Neural crest cell (in vitro differentiated cells): ENCODE data around the gene IMPACT. TPM values are rescaled to one million over a fixed set of nuclear protein-coding genes. Genes with fewer than 3 reads are reported as not detected.

Experiments
- DNase-seq: peaks from one replicate; pipeline ENCODE4 v3.0.0; 2021; ENCODE audit warnings: low read depth, mixed read lengths, low spot score
- H3K27ac Mint-ChIP-seq: one replicate; pipeline ENCODE4 v1.8.0; 2021; ENCODE audit warnings: mild to moderate bottlenecking, mixed read lengths; ENCODE audit not compliant: unreplicated experiment
- H3K27me3 Mint-ChIP-seq: 2 replicates; pipeline ENCODE4 v1.8.0; 2021; ENCODE audit warnings: low read depth, mild to moderate bottlenecking, mixed read lengths
- H3K36me3 Mint-ChIP-seq: 2 replicates; pipeline ENCODE4 v1.8.0; 2021; ENCODE audit warnings: low read depth, mild to moderate bottlenecking, mixed read lengths
- H3K4me1 Mint-ChIP-seq: 2 replicates; pipeline ENCODE4 v1.8.0; 2021; ENCODE audit warnings: mixed read lengths
- H3K4me3 Mint-ChIP-seq: one replicate; pipeline ENCODE4 v1.8.0; 2021; ENCODE audit warnings: mild to moderate bottlenecking, mixed read lengths
- H3K9me3 Mint-ChIP-seq: 2 replicates; pipeline ENCODE4 v1.8.0; 2021; ENCODE audit warnings: mixed read lengths
- total RNA-seq: library from RNA; stranded (reverse); gene quantifications from 2 replicates; pipeline ENCODE4 v1.2.1, GENCODE V29; 2021
- TF ChIP-seq, protein P1 (sequence below): fragments of 200-600 bp; sonication (generic); conservative IDR thresholded peaks from 2 replicates; pipeline ENCODE4 v1.5.0; 2021; ENCODE audit warnings: antibody characterized with exemption, mild to moderate bottlenecking

IMPACT gene
- total RNA-seq, 1 donor from 2014 or later: 32.7 TPM

GRCh38 chr18:24456549-24456948, 30.1 kb downstream of the IMPACT start:
- no peak for DNase-seq
- TF ChIP-seq, protein P1, sequence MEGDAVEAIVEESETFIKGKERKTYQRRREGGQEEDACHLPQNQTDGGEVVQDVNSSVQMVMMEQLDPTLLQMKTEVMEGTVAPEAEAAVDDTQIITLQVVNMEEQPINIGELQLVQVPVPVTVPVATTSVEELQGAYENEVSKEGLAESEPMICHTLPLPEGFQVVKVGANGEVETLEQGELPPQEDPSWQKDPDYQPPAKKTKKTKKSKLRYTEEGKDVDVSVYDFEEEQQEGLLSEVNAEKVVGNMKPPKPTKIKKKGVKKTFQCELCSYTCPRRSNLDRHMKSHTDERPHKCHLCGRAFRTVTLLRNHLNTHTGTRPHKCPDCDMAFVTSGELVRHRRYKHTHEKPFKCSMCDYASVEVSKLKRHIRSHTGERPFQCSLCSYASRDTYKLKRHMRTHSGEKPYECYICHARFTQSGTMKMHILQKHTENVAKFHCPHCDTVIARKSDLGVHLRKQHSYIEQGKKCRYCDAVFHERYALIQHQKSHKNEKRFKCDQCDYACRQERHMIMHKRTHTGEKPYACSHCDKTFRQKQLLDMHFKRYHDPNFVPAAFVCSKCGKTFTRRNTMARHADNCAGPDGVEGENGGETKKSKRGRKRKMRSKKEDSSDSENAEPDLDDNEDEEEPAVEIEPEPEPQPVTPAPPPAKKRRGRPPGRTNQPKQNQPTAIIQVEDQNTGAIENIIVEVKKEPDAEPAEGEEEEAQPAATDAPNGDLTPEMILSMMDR: no peak
- Mint-ChIP-seq H3K4me3 (no peak overlapping the region), H3K27me3 (no peaks in the 10 kb centered on the region), H3K4me1 (no peaks in the 10 kb centered on the region), H3K9me3 (no peaks in the 10 kb centered on the region), H3K27ac (no peak overlapping the region), H3K36me3 (peaks cover 14% of the 10 kb centered on the region)

DNA sequence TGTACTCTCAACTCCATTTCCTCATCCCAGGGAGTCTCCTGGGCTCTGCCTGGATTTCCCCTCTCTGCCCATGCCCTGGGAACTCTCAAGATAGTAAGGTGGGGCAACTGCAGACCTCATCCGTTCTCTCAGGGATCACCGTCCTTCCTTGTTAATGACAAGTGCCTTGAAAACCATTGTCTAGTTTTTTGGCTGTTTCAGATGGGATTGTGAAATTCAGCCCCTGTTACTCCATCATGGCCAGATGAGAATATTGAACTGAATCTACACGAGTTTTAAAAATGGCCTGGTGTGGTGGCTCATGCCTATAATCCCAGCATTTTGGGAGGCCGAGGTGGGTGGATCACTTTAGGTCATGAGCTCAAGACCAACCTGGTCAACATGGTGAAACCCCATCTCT, 33.3 kb downstream of the IMPACT start:
- DNase-seq: no peak
- TF ChIP-seq, protein P1: no peak
- Mint-ChIP-seq H3K36me3 (peaks cover 8% of the 10 kb centered on the region), H3K4me3 (no peak overlapping the region), H3K27me3 (no peaks in the 10 kb centered on the region), H3K9me3 (no peaks in the 10 kb centered on the region), H3K4me1 (peaks cover 5% of the 10 kb centered on the region), H3K27ac (no peak overlapping the region)

- no peak within 1 kb of the TSS for H3K4me3 Mint-ChIP-seq
- no peak for DNase-seq
- peaks cover 5% of the 10 kb centered on the region for H3K4me1 Mint-ChIP-seq
- H3K27ac Mint-ChIP-seq: no peak within 1 kb of the TSS
- H3K27me3 Mint-ChIP-seq: no peaks in the 10 kb centered on the region
- no peaks in the 10 kb centered on the region for H3K9me3 Mint-ChIP-seq
- H3K36me3 Mint-ChIP-seq: peaks cover 5% of the 10 kb centered on the region
- TF ChIP-seq, protein P1: no peak
These were observed 33.9 kb downstream of the IMPACT start, which contains the start of gene HRH4 for GRCh38 chr18:24460388-24460787. Gene HRH4 (plus strand): TSS chr18:24460637. CDS start chr18:24460729, 92 bp downstream.

DNA sequence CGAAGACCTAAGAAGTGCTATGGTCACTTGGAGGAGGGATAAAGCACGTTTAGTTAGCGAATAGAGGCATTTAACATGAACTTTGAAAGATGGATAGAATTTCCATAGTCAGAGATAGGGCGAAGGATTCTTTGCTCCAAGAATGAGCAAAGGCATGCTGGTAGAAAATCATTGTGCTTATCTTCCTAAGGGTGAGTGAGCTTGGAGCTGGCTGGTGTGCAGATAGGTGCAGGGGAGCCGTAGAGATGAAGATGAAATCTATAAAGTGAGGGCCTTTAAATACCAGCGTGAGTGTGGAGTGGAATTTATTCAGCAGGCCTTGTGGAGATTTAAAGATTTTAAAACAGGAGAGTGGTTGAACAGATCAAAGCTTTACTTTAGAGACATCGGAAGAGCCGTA, 35.5 kb downstream of the IMPACT start:
- Mint-ChIP-seq H3K27me3 (no peaks in the 10 kb centered on the region), H3K4me1 (peaks cover 5% of the 10 kb centered on the region), H3K27ac (no peak overlapping the region), H3K36me3 (peaks cover 5% of the 10 kb centered on the region), H3K4me3 (no peak overlapping the region), H3K9me3 (no peaks in the 10 kb centered on the region)
- TF ChIP-seq, protein P1: no peak
- no peak for DNase-seq

DNA sequence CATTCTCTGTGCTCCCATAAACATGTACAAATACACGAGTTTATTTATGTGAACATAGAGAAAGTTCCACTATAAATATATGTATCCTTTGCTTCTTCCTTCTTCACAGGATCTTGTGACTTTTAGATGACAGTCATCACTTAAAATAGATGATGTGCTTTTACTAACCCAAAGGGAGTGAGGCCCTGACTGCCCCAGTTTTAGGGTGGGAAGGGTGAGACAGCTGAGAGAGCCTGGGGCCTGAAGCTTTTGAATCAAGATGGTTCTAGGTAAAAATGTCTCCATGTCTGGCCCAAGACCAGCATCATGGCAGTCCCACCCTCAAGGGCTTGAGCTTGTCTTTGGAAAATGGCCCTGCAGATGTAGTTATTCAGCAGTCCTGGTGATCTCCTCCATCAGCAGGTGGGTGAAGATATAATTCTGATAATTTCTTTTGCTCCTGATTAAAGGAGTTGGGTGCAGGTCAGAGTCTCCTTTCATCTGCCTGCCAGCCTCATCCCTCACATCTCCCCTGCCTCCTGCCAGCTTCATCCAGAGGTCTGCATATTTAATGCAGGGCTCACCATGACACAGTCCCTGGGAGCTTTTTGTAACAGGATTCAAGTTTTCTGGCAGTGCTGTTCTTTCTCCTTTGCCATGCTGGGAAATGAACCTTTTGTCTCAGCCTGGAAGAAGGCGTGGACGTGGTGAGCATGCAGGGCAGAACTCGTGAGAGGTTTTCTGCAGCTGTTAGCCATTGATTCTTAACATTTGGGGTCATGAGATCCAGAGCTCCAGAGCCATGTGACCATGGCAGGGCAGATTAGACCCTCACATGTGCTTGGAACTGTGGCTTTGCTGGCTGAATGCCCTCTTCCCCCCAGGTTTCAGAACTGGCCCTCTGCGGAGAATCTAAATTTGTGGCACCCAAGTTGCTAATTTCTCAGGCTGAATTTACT, 36.6 kb downstream of the IMPACT start:
- H3K9me3 Mint-ChIP-seq: no peaks in the 10 kb centered on the region
- H3K4me3 Mint-ChIP-seq: no peak overlapping the region
- no peaks in the 10 kb centered on the region for H3K36me3 Mint-ChIP-seq
- TF ChIP-seq, protein P1: no peak
- DNase-seq: no peak
- H3K4me1 Mint-ChIP-seq: peaks cover 5% of the 10 kb centered on the region
- no peak overlapping the region for H3K27ac Mint-ChIP-seq
- H3K27me3 Mint-ChIP-seq: no peaks in the 10 kb centered on the region
